ENCODE measurements around the gene COPB2.

- TF ChIP-seq, protein P1, sequence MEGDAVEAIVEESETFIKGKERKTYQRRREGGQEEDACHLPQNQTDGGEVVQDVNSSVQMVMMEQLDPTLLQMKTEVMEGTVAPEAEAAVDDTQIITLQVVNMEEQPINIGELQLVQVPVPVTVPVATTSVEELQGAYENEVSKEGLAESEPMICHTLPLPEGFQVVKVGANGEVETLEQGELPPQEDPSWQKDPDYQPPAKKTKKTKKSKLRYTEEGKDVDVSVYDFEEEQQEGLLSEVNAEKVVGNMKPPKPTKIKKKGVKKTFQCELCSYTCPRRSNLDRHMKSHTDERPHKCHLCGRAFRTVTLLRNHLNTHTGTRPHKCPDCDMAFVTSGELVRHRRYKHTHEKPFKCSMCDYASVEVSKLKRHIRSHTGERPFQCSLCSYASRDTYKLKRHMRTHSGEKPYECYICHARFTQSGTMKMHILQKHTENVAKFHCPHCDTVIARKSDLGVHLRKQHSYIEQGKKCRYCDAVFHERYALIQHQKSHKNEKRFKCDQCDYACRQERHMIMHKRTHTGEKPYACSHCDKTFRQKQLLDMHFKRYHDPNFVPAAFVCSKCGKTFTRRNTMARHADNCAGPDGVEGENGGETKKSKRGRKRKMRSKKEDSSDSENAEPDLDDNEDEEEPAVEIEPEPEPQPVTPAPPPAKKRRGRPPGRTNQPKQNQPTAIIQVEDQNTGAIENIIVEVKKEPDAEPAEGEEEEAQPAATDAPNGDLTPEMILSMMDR (conservative IDR thresholded peaks at IDR 0.05; ENCODE audit: low read length), result no peak
- no peak for TF ChIP-seq EZH2phosphoT487 (IDR thresholded peaks at IDR 0.05; ENCODE audit: borderline replicate concordance)
Observed at GRCh38 chr3:139325551-139325950, 63.9 kb downstream of the COPB2 start.

Data from Loucy (cell line).